DMS153 treated with DMSO at 0.1 percent for 48 hours (cell line): ENCODE data around the gene ZNF428.
"Not testable (repeated sequence)": the region's sequence is repeated elsewhere in the genome, so short reads cannot be mapped to it uniquely, and the experiment has no call there.

Experiments used
- DNase-seq: peaks from one replicate; lab custom pipeline; 2025; ENCODE audit not compliant: unreplicated experiment; lab: John Stamatoyannopoulos, UW

Gene ZNF428

DNA sequence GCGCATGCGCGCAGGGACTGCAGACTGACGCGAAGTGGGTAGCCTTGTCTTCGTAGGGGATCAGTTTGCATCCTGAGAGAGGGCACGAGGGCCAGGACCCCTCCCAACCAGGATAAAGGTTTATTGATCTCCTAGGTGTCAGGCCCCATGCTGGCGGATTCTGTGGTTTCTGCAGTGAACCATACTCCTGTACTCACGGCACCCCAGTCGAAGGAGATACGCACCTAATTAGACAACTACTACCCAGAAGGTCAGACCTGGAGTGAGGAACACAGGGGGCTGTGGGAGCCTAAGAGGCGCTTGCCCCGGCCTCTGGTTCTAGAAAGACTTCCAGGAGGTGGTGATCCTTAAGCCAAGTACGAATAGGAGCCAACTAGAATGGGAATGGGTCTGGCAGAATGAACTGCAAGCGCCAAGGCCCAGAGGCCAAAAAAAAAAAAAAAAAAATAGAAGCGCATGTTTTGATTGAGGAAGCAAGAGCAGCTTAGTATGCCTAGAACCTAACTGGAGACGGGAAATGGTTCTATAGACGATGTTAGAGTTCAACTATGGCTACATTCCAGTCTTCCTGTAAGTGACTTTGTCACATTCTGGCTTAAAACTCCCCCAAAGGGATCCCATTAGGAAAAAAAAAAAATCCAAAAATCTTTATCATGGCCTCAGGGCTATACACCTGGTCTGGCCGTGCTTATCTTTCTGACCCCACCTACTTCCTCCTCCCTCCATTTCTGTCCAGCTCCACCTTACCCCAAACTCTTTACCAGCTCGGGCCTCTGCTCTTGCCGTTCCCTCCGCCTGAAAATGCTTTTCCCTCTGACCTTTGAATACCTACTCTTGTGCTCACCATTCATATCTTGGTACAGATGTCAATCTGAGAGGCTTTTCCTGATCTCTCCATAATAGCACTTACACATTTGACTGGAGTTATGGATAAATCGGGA, 902 bp upstream of the ZNF428 start:
- DNase-seq = no peak

DNA sequence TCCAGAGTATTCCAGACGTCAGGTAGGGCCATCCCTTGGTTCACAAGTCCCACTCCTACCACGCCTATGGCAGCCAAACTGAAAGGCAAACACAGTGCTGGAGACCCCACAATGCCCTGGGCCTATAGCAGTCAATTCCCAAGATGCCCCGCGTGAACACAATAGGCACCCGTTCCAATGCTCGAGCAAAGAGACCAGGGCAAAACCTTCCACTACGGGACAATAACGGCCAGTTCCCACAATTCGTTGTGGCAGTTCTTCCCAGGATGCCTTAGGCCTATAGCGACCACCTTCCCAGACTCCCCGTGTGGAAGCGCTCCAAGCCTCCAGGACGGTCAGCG, 538 bp downstream of the ZNF428 start:
- peak; percentile 64 for DNase-seq

DNA sequence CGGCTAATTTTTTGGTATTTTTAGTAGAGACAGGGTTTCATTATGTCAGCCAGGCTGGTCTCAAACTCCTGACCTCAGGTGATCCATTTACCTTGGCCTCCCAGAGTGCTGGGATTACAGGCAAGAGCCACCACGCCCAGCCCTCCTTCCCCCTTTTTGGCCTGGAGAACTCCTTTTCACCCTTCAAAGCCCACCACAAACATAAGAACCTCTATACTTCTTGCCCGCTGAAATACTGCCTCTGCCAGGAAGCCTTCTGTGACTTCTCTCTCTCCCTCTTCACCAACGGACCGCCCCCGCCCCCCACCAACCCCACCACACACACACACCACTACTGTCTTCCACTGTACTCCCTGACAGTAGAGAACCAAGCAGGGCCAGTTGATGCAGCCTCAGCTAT, 2.5 kb downstream of the ZNF428 start:
- no peak for DNase-seq

DNA sequence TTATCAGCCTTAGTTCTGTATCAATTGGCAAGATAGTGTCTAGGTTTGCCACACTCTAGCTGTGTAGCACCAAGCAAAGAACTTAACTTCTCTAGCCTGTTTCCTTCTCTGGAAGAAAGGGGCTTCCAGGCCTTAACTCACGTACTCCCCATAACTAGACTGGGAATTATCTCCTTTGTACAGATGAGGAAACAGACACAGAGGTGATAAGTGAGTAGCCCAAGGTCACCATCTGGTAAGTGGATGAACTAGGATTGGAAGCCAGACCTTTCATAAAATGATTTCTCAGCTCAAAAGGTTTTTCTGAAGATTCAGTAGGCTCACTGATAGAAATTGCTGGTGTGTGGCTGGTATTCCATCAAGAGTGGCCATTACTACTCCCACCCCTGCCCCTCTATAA, 3.1 kb downstream of the ZNF428 start:
- no peak for DNase-seq

DNA sequence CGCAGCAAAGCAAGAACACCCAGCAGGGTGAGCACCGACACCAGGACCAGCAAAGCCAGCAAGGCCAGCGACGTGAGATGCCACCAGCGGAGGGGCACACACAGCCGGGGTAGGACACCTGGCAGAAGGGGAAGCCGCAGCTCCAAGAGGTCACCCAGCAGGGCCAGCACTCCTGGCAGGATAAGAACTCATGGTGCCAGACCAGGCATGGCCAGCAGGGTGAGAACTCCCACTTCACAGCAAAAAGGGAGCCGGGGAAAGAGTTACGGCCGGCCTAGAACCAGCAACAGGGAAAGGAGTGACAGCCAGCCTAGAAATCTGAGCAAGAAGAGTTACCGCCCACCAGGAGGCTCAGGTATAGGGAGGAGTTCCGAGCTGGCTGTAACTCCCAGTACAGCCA, 7.1 kb downstream of the ZNF428 start:
- no peak for DNase-seq

DNA sequence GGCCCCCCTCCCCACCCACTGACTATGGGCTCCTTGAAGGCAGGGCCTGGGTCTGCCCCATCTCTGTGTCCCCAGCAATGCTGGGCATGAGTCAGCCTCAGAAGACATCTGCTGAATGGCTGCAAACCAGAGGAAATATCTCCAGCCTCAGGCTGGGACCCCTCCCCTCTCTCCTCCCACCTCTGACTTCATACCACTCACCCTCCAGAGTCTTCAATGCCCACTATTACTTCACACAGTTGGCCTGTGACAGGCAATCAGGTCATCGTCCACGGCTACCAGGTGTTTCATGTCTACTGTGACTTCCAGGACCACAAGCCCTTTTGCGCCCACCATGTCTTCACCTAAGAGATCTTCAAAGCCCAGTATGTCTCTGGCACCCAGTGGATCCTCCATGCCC, 7.6 kb downstream of the ZNF428 start, which contains the start of gene SRRM5:
TSS of gene SRRM5 (plus strand) at position 301 of the 400 bp plus-strand sequence. CDS start at position 335, 34 bp downstream.
- no peak for DNase-seq

DNA sequence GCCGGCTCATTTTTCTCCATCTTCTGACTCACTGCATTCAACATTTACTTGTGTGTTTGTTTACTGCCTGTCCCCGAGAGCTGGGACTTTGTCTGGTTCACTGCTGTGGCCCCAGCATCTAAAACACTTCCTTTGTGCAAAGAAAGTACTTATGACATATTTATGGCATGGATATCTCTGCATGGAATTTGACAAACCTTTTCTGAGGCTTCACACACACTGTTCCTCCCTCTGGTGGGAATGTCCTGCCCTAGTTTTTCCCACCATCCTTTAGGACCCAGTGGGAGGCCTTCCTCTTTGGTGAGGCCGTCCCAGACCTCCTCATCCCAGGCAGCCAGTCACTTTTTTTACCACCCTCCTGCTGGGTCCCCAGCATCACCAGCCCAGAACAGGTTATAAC, 8.9 kb downstream of the ZNF428 start:
- no peak for DNase-seq

DNA sequence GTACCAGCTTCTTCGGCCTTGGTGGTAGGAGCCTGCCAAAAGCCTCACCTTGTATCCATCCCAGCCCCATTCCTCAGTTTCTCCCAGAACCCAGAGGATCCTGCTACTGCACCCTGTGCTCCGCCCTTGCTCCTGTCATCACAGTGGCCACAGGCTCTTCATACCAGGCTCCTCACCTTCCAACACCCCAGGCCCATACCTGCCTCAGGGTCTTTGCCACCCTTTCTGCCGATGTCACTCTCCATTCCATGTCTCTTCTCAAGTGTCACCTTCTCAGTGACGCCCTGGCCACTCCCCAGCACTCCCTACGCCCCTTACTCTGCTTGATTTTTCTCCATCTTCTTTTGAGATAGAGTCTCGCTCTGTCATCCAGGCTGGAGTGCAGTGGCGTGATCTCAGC, 9.6 kb downstream of the ZNF428 start:
- DNase-seq = no peak

DNA sequence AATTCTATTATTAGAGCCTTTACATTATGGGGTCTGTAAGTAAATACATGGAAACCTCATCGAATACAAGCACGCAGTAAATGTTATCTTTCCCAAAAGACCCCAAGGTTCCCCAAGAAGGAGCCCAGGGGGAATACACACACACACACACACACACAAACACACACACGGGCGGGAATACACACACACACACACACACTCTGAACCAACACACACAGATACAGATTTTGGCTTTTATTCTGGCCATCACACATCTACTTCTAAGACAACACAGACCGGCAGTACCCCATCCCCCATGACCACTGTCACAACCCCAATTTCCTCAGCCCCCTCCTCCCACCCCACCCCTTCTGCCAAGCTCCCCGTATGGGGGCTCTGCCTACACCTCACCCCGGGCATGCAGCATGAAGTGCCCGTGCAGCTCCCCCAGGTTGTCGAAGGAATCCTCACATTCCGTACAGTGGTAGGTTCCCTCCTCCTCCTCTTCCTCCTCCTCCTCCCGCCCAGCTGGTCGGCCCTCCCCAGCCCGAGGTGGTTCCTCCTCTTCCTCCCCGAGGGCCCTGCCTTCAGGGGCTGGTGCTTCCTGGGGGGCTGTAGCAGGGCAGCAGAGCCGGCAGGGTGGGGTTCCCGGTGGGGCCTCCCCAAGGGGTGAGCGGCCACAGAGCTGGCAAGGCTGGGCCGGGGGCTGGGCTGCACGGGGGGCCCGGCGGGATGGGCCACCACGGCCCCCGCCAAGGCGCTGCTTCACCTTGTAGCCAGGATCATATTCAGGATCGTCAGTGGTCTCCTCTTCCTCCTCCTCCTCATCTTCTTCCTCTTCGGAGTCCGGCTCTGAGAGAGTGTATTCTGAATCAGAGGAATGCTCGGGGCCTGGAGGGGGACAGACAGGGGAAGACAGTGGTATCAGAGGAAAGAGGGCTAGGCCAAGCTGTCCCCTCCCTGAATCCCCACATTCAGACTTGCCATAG, 11.9 kb downstream of the ZNF428 start:
- DNase-seq = no peak

DNA sequence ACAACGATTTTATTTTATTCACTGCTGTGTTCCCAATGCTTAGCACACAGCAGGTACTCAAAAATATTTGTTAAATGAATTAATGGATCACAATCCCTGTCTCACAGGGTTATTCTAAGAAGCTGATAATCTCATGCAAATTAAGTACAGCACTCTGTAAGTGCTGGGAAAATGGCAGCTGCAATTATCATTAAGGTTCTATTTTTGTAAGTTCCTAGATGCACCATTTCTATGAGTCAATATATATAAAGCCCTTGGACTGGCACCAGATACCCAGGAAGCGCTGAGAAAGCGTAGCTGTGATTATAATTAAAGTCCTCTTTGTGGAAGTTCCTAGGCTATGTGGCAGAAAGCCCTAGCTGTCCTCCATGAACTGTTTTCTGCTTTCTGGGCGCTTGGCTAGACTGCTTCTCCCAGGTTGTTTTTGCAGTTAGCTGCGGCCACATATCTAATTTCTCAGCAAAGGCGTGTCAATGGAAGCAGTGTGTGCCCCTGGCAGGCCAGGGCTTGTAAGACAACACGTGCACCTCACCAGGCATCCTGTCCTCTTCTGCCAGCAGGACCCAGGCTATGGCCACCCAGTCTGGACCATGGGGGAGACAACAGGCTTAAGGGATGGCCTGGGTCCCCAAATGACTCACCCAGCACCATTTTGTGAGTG, 12.7 kb downstream of the ZNF428 start:
- DNase-seq = no peak

DNA sequence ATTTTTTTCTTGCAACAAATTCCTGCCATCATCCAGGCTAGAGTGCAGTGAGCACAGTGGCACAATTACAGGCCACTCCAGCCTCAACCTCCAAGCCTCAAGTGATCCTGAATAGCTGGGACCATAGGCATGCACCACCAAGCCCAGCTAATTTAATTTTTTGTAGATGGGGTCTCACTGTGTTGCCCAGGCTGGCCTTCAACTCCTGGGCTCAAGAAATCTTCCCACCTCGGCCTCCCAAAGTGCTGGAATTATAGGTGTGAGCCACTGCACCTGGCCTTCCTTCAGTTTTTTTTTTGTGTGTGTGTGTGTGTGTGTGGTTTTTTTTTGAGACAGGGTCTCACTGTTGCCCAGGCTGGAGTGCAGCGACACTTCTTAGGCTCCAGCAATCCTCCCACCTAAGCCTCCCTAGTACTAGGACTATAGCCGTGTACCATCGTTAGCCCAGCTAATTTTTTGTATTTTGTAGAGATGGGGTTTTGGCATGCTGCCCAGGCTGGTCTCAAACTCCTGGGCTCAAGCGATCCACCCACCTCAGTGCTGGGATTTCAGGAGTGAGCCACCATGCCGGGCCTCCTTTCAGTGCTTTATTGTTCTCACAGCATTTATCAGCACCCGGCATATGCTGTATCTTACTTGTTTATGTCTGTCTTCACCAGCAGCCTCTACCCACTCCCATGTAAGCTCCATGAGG, 13.4 kb downstream of the ZNF428 start:
- DNase-seq = no peak

DNA sequence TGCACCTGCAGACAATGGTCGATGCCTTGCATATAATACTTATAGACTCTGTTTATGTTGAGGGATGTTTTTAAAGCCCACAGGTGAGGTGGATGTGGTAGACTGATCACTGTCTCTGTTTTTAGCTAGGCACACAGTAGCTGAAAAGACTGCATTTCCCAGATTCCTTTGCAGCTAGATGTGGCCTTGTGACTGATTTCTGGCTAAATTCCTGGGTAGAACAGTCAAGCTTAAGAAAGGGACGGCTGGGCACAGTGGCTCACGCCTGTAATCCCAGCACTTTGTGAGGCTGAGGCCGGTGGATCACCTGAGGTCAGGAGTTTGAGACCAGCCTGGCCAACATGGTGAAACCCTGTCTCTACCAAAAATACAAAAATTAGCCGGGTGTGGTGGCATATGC, 19.1 kb downstream of the ZNF428 start:
- DNase-seq = not testable (repeated sequence)

DNA sequence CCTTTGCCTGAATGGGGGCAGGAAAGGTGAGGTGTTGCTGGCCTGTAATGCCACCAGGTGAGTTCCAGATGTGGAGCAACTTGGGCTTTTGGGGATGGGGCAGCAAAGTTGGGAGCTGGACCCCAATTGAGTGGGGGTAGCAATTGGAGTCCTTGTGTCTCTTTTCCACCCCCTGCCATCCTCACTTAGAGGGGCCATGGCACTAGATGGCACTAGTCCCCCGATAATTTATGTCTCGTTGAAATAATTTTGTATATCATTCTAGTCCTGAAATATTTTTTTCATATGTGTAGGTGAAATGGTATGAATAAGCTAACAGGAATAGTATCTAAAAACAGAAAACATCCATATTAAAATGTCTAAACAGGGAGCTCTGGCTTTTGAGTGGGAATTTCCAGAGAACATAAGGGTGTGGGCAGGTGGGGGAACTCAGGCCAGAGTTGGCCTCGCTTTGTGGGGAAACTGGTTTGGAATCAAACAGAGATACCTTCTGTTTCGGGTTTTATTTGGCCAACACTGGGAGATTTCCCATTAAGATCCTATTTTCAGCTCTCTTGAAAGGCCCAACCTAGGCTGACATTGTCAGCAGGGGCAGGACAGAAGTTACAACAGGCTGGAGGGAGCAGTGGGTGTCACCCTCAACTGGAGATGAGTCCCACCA, 19.7 kb downstream of the ZNF428 start:
- no peak for DNase-seq

DNA sequence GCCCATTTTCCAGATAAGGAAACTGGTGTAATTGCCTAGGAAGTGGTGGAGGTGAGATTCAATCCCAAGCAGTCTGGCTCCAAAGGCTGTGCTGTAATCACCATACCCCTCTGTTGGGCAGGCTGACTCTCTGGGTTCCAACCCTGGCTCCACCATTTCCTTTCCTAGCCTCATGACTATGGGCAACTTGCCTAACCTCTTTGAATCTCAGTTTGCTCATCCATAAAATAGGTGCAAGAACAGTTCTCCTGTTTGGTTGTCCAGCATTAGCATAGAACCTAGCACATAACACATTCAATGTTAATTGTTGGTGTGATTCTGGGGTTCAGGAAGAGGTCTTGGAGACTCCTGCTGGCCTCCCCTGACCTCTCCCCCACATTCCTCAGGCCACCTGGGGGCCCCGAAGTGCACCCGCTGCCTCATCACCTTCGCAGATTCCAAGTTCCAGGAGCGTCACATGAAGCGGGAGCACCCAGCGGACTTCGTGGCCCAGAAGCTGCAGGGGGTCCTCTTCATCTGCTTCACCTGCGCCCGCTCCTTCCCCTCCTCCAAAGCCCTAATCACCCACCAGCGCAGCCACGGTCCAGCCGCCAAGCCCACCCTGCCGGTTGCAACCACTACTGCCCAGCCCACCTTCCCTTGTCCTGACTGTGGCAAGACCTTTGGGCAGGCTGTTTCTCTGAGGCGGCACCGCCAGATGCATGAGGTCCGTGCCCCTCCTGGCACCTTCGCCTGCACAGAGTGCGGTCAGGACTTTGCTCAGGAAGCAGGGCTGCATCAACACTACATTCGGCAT, 20.8 kb downstream of the ZNF428 start:
- DNase-seq = no peak

DNA sequence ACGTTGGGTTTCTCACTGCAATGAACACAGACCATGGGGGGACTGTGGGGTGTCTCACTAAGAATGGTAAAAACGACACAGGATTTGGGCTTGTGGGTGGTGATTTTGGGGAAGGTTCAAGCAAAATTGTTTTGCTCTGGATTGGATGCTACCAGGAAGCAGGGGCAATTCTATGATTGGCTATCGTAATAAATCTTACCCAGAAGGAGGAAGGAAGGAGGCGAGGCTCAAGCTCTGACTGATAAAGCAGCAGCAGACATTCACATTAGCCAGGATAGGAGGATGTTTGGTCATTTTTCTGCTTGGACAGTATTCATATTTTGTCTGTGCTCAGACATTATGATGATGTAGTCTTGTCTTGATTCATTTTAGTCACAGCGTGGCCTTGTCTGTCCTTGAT, 21.6 kb downstream of the ZNF428 start:
- DNase-seq = no peak

DNA sequence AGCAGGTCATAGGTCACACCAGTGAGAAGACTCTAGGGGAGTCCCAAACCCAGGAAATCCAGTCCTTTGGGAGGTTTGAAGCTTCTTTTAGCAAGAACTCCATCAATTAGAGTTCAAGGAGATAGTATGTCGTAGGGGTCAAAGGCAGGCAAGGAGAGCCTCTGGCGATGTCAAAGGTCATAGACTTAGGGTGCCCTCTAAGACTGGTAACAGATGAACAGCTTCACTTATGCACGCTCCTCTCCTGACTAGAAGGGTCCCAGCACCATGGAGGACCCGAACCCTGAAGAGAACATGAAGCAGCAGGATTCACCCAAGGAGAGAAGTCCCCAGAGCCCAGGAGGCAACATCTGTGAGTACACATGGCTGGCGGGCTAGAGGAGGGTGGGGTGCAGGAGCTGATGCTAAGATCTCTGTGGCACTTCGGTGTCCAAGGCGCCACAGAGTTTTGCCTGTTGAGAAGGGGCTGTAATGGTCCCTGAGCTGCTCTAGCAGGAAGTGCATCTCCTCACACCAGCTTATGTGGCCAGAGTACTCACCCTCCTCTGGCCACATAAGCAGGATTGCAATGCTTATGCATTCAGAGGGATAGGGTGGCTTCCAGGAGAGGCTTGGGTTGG, 22.5 kb downstream of the ZNF428 start:
- no peak for DNase-seq

DNA sequence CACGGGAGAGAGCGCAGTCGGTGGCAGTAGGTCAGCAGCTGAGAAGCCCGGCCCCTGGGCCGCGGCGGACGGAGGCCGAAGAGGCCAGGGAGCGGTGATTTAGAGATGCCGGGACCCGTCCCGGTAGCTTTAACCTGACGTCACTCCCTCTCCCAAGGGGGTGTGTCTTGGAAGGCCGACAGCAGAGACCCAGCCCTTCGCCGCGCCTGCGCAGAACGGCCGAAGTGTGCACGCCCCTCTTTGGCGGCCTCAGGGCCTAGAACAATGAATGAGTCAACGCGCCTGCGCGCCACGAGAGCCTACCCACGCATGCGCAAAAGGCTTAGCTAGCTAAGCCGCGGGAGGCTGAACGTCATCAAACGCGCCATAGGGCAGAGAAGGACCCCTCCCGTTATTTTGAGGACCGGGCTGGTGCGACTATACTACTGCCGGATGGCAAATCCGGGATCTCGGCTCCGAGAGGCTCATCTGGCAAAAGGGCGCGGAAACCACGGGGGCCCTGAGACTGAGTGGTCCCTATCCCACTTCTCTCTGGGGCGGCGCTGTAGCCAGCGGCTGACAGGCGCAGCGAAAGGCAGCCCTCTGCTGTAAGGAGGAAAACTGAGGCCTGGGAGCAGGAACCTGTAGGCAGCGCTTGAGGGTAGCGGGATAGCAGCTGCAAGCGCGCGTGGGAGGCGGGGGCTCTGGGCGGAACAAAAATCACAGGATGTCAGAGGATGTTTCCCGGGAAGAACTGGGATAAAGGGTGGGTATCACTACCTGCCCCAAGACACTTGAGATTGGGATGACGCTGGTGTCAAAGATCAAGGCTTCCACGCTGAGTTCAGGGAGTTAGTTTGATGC, 23.2 kb downstream of the ZNF428 start, which contains the start of the genes IRGQ and ZNF576:
TSS of gene IRGQ (minus strand) at position 136 of the 843 bp plus-strand sequence. CDS start 796 bp downstream, outside the sequence.
TSS of gene ZNF576 (plus strand) at position 597 of the 843 bp plus-strand sequence. CDS start 514 bp downstream, outside the sequence.
- peak; percentile 98 for DNase-seq

DNA sequence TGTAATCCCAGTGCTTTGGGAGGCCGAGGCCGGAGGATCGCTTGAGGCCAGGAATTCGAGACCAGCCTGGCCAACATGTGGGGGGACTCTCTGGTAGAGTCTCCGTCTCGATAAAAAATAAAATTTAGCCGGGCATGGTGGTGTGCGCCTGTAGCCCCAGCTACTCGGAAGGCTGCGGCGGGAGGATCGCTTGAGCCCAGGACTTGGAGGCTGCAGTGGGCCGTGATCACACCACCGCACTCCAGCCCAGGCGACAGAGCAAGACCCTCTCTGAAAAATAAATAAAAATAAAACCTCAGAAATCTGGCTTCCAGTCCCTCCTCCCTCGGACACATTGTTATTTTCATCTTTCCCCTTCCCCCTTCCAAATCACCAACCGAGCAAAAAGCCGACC, 23.8 kb downstream of the ZNF428 start:
- no peak for DNase-seq
